Measurements from ENCODE around the gene SULT1A3. TPM values are rescaled to one million over a fixed set of nuclear protein-coding genes. Genes with fewer than 3 reads are reported as not detected.

The SULT1A3 gene
- total and polyA plus RNA-seq, 5 donors from 2014 or later = 0.71 to 19.3 (median 1.2) TPM; not detected in 1

DNA sequence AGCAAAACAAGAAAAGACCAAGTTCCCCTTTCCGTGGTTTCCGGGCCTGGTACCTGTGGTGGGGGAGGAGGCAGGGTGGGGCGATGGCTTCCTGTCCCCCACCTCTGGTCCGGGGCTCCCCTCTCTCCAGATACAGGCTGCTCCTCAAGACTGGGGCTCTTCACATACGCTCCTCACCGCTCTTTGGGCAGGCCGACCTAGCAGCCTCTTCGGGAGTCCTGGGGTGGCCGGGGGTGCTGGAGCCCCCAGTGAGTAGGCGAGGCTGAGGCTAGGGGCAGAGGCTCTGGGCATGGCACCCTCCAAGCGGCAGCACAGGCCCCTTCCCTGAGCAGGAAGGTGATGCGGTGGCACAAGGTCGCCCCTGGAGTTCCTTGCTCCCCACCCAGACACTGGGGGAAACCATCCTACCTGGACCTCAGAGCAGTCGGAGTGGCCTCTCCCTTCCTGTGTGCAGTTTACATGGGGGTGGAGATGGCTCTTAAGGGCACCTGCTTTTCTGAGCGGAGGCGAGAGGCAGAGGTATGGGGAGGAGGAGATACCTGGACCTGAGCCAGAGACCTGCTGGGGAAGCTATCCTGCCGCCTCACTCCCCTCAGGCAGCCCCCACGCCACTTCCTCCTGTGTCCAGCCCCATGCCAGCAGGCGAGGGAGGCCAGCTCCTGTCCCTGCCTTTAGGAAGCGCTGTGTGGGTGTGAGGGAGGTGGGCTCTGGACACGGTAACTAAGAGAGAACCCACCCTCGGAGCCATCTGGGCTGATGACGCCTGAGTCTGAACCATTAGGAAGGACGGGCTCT is 14.8 kb upstream of the SULT1A3 start:
- DNase-seq = peak; percentile 71 to 97 (median 92)
- Mint-ChIP-seq H3K4me1 (peaks cover 4 to 40% (median 21%) of the 10 kb centered on the region in 4 donors), H3K27ac (peak overlapping the region; percentile 97 to 99 (median 98)), H3K36me3 (peaks cover 24% of the 10 kb centered on the region), H3K27me3 (peaks cover 7% of the 10 kb centered on the region), H3K4me3 (peak overlapping the region; percentile 99 to 100 (median 99)), H3K9me3 (no peaks in the 10 kb centered on the region)
- Histone ChIP-seq H3K4me3 (ENCODE audit: low read depth, low read length) (peak overlapping the region; percentile 83), H3K4me1 (ENCODE audit: control insufficient read depth, insufficient read depth, low read length, poor library complexity, severe bottlenecking) (peaks cover 51% of the 10 kb centered on the region), H3K36me3 (ENCODE audit: control insufficient read depth, insufficient read depth, low read length) (peaks cover 22% of the 10 kb centered on the region), H3K9me3 (ENCODE audit: control insufficient read depth in 2 of 2, low read length in 2 of 2) (no peaks in the 10 kb centered on the region), H3K27ac (ENCODE audit: insufficient read depth, low read length, poor library complexity, severe bottlenecking) (peak overlapping the region; percentile 90), H3K27me3 (ENCODE audit: control insufficient read depth, insufficient read depth, low read length) (no peaks in the 10 kb centered on the region)
- ATAC-seq (ENCODE audit: low read depth in 2 of 2) = peak; percentile 55 to 61

DNA sequence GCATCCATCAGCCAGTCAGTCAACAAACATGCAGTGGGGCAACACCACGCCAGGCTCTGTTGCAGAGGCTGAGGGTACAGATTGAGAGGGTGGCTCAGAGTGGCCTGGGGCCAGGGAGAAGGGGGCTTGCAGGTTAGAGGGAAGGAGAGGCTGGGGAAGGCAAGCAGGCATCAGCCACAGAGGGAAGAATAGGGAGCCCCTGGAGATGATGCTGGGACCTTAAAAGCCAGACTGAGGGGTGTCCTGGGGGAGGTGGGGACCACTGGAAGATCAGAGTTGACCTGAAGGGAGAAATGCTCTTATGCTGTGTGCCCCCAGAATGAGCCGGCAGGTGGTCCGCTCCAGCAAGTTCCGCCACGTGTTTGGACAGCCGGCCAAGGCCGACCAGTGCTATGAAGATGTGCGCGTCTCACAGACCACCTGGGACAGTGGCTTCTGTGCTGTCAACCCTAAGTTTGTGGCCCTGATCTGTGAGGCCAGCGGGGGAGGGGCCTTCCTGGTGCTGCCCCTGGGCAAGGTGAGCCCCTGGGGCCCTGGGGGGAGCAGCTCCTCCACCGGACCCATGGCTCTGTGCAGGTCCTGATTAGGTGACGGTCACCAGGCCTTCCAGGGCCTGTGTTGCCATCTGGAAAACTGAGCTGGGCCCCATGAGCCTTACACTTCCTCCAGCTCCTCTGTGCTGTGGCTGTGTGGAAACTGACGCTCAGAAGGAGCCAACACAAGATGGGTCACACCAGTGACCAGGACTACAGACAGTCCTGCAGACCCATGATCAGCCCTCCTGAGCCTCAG is 14.0 kb upstream of the SULT1A3 start:
- Mint-ChIP-seq H3K9me3 (no peaks in the 10 kb centered on the region), H3K36me3 (peaks cover 24% of the 10 kb centered on the region), H3K27ac (peak overlapping the region; percentile 97 to 99 (median 98)), H3K4me1 (peaks cover 4 to 40% (median 21%) of the 10 kb centered on the region in 4 donors), H3K27me3 (peaks cover 7% of the 10 kb centered on the region), H3K4me3 (peak overlapping the region; percentile 99 to 100 (median 99))
- no peak for ATAC-seq (ENCODE audit: low read depth in 2 of 2)
- Histone ChIP-seq H3K27ac (ENCODE audit: insufficient read depth, low read length, poor library complexity, severe bottlenecking) (peak overlapping the region; percentile 90), H3K36me3 (ENCODE audit: control insufficient read depth, insufficient read depth, low read length) (peaks cover 22% of the 10 kb centered on the region), H3K9me3 (ENCODE audit: control insufficient read depth in 2 of 2, low read length in 2 of 2) (no peaks in the 10 kb centered on the region), H3K4me1 (ENCODE audit: control insufficient read depth, insufficient read depth, low read length, poor library complexity, severe bottlenecking) (peaks cover 51% of the 10 kb centered on the region), H3K4me3 (ENCODE audit: low read depth, low read length) (peak overlapping the region; percentile 83), H3K27me3 (ENCODE audit: control insufficient read depth, insufficient read depth, low read length) (no peaks in the 10 kb centered on the region)
- DNase-seq = peak in 1 of 3 donors; percentile 13

DNA sequence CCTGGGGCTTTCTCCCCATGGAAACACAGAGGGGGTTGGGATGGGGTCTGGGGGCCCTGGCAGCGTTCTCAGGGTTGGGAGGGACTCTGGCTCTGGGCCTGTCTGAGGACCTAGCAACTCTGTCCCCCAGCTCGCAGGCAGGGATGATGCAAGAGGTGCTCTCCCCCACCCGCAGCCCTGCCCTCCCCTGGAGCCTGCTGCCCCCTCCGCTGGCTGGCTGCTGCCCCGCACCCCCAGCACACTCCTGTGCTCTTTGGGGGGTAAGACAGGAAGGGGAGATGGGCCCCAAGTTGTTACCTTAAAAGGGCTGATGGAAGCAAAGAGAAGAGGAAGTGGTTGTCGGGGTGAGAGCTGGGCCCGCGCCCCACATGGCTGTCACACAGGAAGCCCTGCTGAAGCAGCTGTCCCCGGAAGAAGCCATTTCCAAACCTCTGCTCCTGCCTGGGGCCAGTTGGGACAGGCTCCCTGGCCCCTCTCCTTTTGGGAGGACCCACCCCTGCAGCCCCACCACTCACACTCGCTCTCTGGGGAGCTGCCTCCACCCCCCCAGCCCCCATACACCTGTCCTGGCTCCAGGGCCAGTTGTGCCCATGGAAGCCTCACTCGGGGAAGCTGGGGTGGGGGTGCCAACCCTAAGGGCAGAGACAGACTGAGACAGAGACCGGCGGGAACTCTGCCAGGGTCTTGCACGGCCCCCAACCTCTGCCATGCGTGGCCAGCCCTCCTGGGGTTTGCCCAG is 13.2 kb upstream of the SULT1A3 start:
- peaks cover 7% of the 10 kb centered on the region for H3K27me3 Mint-ChIP-seq
- peaks cover 24% of the 10 kb centered on the region for H3K36me3 Mint-ChIP-seq
- H3K4me1 Mint-ChIP-seq = peaks cover 4 to 36% (median 19%) of the 10 kb centered on the region in 4 donors
- Histone ChIP-seq H3K36me3 (ENCODE audit: control insufficient read depth, insufficient read depth, low read length) (peaks cover 22% of the 10 kb centered on the region), H3K27ac (ENCODE audit: insufficient read depth, low read length, poor library complexity, severe bottlenecking) (peak overlapping the region; percentile 90), H3K9me3 (ENCODE audit: control insufficient read depth in 2 of 2, low read length in 2 of 2) (no peaks in the 10 kb centered on the region), H3K4me1 (ENCODE audit: control insufficient read depth, insufficient read depth, low read length, poor library complexity, severe bottlenecking) (peaks cover 51% of the 10 kb centered on the region), H3K27me3 (ENCODE audit: control insufficient read depth, insufficient read depth, low read length) (no peaks in the 10 kb centered on the region), H3K4me3 (ENCODE audit: low read depth, low read length) (peak overlapping the region; percentile 83)
- H3K27ac Mint-ChIP-seq = peak overlapping the region; percentile 97 to 99 (median 98)
- peak overlapping the region; percentile 99 to 100 (median 99) for H3K4me3 Mint-ChIP-seq
- ATAC-seq (ENCODE audit: low read depth in 2 of 2) = peak; percentile 57 to 62
- H3K9me3 Mint-ChIP-seq = no peaks in the 10 kb centered on the region
- DNase-seq = peak; percentile 71 to 98 (median 91)

DNA sequence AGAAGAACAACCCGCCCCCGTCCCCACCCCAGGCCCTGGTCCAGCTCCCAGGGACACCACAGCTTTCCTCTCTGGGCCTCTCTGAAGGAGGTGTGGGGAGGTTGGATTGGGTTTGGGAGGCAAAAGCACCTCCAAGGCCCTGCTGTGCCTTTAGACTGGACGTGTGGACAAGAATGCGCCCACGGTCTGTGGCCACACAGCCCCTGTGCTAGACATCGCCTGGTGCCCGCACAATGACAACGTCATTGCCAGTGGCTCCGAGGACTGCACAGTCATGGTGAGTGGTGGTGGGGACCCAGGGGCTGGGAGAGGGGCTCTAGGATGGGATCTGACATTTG is 12.6 kb upstream of the SULT1A3 start:
- Mint-ChIP-seq H3K27ac (peak overlapping the region; percentile 95 to 99 (median 97)), H3K4me3 (peak overlapping the region; percentile 99 to 100 (median 99)), H3K36me3 (peaks cover 24% of the 10 kb centered on the region), H3K9me3 (no peaks in the 10 kb centered on the region), H3K27me3 (peaks cover 7% of the 10 kb centered on the region), H3K4me1 (peaks cover 4 to 34% (median 17%) of the 10 kb centered on the region in 4 donors)
- ATAC-seq (ENCODE audit: low read depth in 2 of 2) (no peak), DNase-seq (no peak)
- H3K9me3 ChIP-seq (ENCODE audit: control insufficient read depth in 2 of 2, low read length in 2 of 2) = no peaks in the 10 kb centered on the region
- no peaks in the 10 kb centered on the region for H3K27me3 ChIP-seq (ENCODE audit: control insufficient read depth, insufficient read depth, low read length)
- peak overlapping the region; percentile 90 for H3K27ac ChIP-seq (ENCODE audit: insufficient read depth, low read length, poor library complexity, severe bottlenecking)
- H3K4me3 ChIP-seq (ENCODE audit: low read depth, low read length) = peak overlapping the region; percentile 62
- peaks cover 51% of the 10 kb centered on the region for H3K4me1 ChIP-seq (ENCODE audit: control insufficient read depth, insufficient read depth, low read length, poor library complexity, severe bottlenecking)
- H3K36me3 ChIP-seq (ENCODE audit: control insufficient read depth, insufficient read depth, low read length) = peaks cover 22% of the 10 kb centered on the region

DNA sequence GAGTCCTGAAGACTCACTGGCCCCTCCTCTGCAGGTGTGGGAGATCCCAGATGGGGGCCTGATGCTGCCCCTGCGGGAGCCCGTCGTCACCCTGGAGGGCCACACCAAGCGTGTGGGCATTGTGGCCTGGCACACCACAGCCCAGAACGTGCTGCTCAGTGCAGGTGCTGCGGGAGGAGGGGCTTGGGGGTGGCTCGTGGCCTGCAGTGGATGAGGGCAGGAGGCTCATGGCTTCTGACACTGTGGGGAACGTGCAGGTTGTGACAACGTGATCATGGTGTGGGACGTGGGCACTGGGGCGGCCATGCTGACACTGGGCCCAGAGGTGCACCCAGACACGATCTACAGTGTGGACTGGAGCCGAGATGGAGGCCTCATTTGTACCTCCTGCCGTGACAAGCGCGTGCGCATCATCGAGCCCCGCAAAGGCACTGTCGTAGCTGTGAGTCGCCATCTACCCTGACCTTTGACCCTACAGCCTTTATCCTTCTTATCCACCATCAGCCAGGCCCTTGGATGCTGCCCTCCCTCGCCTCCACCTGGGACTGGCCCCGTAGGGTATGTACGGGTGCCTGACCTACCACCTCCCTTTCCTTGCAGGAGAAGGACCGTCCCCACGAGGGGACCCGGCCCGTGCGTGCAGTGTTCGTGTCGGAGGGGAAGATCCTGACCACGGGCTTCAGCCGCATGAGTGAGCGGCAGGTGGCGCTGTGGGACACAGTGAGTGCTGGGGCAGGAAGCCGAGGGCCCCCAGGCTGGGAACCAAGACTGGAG is 12.1 kb upstream of the SULT1A3 start:
- ATAC-seq (ENCODE audit: low read depth in 2 of 2) = peak; percentile 13

GRCh38 chr16:30187556-30187865 is 11.5 kb upstream of the SULT1A3 start:
- Mint-ChIP-seq H3K27me3 (peaks cover 7% of the 10 kb centered on the region), H3K4me3 (peak overlapping the region; percentile 99 to 100 (median 99)), H3K27ac (peak overlapping the region; percentile 95 to 99 (median 97)), H3K36me3 (peaks cover 24% of the 10 kb centered on the region), H3K4me1 (peaks cover 1 to 26% (median 11%) of the 10 kb centered on the region in 4 donors), H3K9me3 (no peaks in the 10 kb centered on the region)
- ATAC-seq (ENCODE audit: low read depth in 2 of 2) (no peak), DNase-seq (no peak)
- Histone ChIP-seq H3K27me3 (ENCODE audit: control insufficient read depth, insufficient read depth, low read length) (no peaks in the 10 kb centered on the region), H3K9me3 (ENCODE audit: control insufficient read depth in 2 of 2, low read length in 2 of 2) (no peaks in the 10 kb centered on the region), H3K4me1 (ENCODE audit: control insufficient read depth, insufficient read depth, low read length, poor library complexity, severe bottlenecking) (peaks cover 44% of the 10 kb centered on the region), H3K4me3 (ENCODE audit: low read depth, low read length) (peak overlapping the region; percentile 62), H3K36me3 (ENCODE audit: control insufficient read depth, insufficient read depth, low read length) (peaks cover 22% of the 10 kb centered on the region), H3K27ac (ENCODE audit: insufficient read depth, low read length, poor library complexity, severe bottlenecking) (peak overlapping the region; percentile 90)

More for the DNA sequence above, 12.1 kb upstream of the SULT1A3 start:
- Mint-ChIP-seq H3K4me3 (peak overlapping the region; percentile 99 to 100 (median 99)), H3K4me1 (peaks cover 4 to 31% (median 15%) of the 10 kb centered on the region in 4 donors), H3K27ac (peak overlapping the region; percentile 95 to 99 (median 97)), H3K9me3 (no peaks in the 10 kb centered on the region), H3K27me3 (peaks cover 7% of the 10 kb centered on the region), H3K36me3 (peaks cover 24% of the 10 kb centered on the region)
- DNase-seq = peak; percentile 77 to 90 (median 85)
- no peaks in the 10 kb centered on the region for H3K27me3 ChIP-seq (ENCODE audit: control insufficient read depth, insufficient read depth, low read length)
- H3K36me3 ChIP-seq (ENCODE audit: control insufficient read depth, insufficient read depth, low read length) = peaks cover 22% of the 10 kb centered on the region
- H3K4me3 ChIP-seq (ENCODE audit: low read depth, low read length) = peak overlapping the region; percentile 62
- H3K4me1 ChIP-seq (ENCODE audit: control insufficient read depth, insufficient read depth, low read length, poor library complexity, severe bottlenecking) = peaks cover 49% of the 10 kb centered on the region
- H3K9me3 ChIP-seq (ENCODE audit: control insufficient read depth in 2 of 2, low read length in 2 of 2) = no peaks in the 10 kb centered on the region
- peak overlapping the region; percentile 90 for H3K27ac ChIP-seq (ENCODE audit: insufficient read depth, low read length, poor library complexity, severe bottlenecking)
